Glomerular endothelial cell (primary cell): ENCODE data around the gene OR2T34. TPM values are rescaled to one million over a fixed set of nuclear protein-coding genes. Genes with fewer than 3 reads are reported as not detected.
"Not testable (repeated sequence)": the region's sequence is repeated elsewhere in the genome, so short reads cannot be mapped to it uniquely, and the experiment has no call there.

Experiments
- DNase-seq: peaks from one replicate; pipeline ENCODE4 v3.0.0-alpha.2; 2011; ENCODE audit warnings: low read depth, low spot score; ENCODE audit errors: extremely low read depth
- total RNA-seq: library from RNA; depleted of rRNA; stranded (reverse); fragments of >200 nt; gene quantifications from 2 replicates; pipeline ENCODE4 v1.2.3, GENCODE V29; 2015

The OR2T34 gene
- total RNA-seq, 1 donor from 2014 or later = not detected

- DNase-seq = not testable (repeated sequence)
Observed at GRCh38 chr1:248565530-248566373, 8.8 kb downstream of the OR2T34 start.

- not testable (repeated sequence) for DNase-seq
Observed at GRCh38 chr1:248562672-248563071, 11.9 kb downstream of the OR2T34 start, which contains the start of gene OR2T29. Gene OR2T29, minus strand, starts transcription at chr1:248562772. Its CDS starts 3,281 bp downstream, at chr1:248559491.

GRCh38 chr1:248551027-248551426, 23.5 kb downstream of the OR2T34 start:
- not testable (repeated sequence) for DNase-seq

- DNase-seq = not testable (repeated sequence)
Observed at GRCh38 chr1:248547383-248547782, 27.2 kb downstream of the OR2T34 start.

GRCh38 chr1:248537449-248537848, 37.1 kb downstream of the OR2T34 start:
- DNase-seq = not testable (repeated sequence)

Other genes starting within 250 kb of the OR2T34 start
- gene OR14C36, start 226.0 kb downstream of the OR2T34 start, total RNA-seq = not detected in 2 replicates
- not detected in 2 replicates for gene OR2T4, start 213.1 kb downstream of the OR2T34 start, total RNA-seq
- not detected in 2 replicates for gene OR2T6, start 199.0 kb downstream of the OR2T34 start, total RNA-seq
- gene OR2T1, start 171.7 kb downstream of the OR2T34 start, total RNA-seq = not detected in 2 replicates
- not detected in 2 replicates for gene OR2T2, start 129.1 kb downstream of the OR2T34 start, total RNA-seq
- gene OR2T3, start 101.4 kb downstream of the OR2T34 start, total RNA-seq = not detected in 2 replicates
- not detected in 2 replicates for gene OR2T5, start 86.2 kb downstream of the OR2T34 start, total RNA-seq
- not detected in 2 replicates for gene OR2G6, start 66.7 kb downstream of the OR2T34 start, total RNA-seq
- not detected in 2 replicates for gene OR2T29, start 12.0 kb downstream of the OR2T34 start, total RNA-seq
- not detected in 2 replicates for gene OR2T10, start 22.9 kb upstream of the OR2T34 start, total RNA-seq
- not detected in 2 replicates for gene OR2T11, start 60.3 kb upstream of the OR2T34 start, total RNA-seq
- not detected in 2 replicates for gene OR2T35, start 70.5 kb upstream of the OR2T34 start, total RNA-seq
- gene OR2T27, start 80.8 kb upstream of the OR2T34 start, total RNA-seq = not detected in 2 replicates
- not detected in 2 replicates for gene OR14I1, start 128.0 kb upstream of the OR2T34 start, total RNA-seq
- not detected in 2 replicates for gene LYPD8, start 181.0 kb upstream of the OR2T34 start, total RNA-seq